Subcutaneous adipose tissue (tissue), 4 donors: ENCODE data around the gene SPI1. TPM values are rescaled to one million over a fixed set of nuclear protein-coding genes. Genes with fewer than 3 reads are reported as not detected.

ENCODE experiments used
- total RNA-seq, 4 donors: library from RNA; depleted of rRNA; stranded (reverse); fragments of >200 nt; gene quantifications; one replicate each; pipeline ENCODE4 v1.1.0, GENCODE V29; 2016
- TF ChIP-seq, protein P1 (sequence below): fragments of 450-650 bp; IDR thresholded peaks from one replicate; pipeline ENCODE4 v1.5.1; 2016; ENCODE audit warnings: low read depth, mild to moderate bottlenecking, control low read depth, antibody characterized with exemption, moderate library complexity

Gene SPI1
- total RNA-seq, 4 donors from 2014 or later: 20.3 to 92.3 (median 32.6) TPM

DNA sequence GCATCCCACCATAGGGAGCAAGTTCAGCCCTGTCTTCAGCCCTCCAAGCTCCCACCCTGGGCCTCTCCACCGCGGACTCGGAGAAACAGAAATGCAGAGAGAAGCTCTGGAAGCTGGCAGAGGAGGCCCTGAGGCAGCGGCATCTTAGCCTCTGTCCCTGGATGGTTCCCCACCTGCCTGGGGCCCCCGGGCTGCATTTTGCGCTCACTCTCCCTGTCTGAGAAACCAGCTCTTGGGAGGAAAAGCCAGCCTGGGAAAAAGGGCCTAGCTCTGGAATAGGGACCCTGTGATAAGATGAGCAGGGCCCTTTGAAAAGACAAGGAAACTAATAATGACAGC lies 12.0 kb upstream of the SPI1 start:
- TF ChIP-seq, protein P1, sequence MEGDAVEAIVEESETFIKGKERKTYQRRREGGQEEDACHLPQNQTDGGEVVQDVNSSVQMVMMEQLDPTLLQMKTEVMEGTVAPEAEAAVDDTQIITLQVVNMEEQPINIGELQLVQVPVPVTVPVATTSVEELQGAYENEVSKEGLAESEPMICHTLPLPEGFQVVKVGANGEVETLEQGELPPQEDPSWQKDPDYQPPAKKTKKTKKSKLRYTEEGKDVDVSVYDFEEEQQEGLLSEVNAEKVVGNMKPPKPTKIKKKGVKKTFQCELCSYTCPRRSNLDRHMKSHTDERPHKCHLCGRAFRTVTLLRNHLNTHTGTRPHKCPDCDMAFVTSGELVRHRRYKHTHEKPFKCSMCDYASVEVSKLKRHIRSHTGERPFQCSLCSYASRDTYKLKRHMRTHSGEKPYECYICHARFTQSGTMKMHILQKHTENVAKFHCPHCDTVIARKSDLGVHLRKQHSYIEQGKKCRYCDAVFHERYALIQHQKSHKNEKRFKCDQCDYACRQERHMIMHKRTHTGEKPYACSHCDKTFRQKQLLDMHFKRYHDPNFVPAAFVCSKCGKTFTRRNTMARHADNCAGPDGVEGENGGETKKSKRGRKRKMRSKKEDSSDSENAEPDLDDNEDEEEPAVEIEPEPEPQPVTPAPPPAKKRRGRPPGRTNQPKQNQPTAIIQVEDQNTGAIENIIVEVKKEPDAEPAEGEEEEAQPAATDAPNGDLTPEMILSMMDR: no peak

DNA sequence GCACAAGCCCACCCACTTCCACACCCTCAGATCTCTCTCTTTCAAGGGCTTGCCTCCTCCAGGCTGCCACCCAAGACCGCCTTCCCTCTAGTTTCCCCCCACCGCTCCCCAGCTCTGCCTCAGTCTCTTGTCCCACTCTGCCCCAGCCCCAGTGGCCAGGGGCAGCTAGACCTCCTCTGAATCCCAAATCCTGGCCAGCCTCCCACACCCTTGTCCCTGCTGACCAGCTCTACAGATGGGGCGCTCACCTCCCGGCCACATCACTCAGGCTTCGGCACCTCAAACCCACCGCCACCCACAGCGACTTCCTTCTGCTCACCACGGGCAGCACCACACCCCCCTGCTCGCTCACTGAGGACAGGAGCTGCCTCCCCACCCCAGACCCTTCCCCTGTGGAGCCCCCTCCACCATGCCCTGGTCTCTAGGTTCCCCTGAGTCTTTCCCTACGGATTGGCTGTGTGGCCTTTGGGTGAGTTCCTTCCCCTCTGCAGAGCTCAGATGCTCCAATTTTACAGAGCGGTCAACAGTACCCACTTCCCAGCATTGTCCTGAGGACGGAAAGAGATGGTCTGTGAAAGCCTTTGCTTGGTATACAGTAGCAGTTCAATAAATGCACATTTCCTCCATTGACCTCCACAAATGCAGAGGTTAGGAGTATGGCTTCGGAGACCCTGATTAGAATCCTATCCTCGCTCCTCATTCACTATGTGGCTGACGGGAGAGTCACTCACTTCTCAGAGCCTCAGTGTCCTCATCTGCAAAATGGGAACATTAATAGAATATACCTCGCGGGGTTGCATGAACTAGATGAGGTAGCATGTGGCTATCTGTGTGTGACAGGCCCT lies 11.5 kb upstream of the SPI1 start:
- TF ChIP-seq, protein P1: no peak

DNA sequence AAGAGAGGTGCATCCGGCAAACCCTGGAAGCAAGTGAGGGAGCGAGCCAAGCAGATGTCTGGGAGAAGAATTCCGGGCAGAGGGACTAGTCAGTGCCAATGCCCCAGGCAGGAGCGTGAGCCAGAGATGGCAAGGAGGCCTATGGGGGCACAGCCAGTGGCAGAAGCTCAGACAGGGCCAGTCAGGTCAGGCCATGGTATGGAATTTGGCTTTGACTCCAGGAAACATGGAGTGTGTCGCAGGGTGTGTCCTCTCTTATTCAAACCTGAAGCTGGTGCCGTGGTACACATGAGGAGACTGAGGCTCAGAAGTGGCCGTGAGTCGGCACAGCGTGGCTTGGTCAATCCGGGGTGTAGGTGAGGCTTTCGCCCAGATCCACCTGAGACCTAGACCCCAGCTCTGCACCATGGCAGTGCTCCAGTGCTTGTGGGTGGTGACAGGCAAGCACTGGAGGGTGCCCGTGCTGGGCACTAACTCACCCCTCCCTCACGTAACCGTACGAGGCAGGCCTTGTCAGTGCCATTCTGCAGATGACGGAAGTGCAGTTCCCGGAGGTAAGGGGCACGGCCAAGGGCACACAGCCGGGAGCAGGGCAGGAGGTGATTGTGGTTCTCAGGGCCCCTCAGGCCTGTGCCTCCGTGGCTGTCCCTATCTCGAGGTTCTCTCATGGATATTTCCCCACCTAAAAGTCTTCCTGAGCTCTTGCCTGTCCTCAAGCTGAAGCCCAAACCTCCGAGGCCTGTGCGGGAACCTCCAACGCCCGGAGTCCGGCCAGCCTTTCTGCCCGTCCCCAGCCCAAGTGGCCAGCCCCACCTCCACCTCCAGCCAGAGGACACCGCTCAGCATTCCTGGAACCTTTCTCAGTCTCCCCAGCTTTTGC lies 10.6 kb upstream of the SPI1 start:
- TF ChIP-seq, protein P1: no peak

DNA sequence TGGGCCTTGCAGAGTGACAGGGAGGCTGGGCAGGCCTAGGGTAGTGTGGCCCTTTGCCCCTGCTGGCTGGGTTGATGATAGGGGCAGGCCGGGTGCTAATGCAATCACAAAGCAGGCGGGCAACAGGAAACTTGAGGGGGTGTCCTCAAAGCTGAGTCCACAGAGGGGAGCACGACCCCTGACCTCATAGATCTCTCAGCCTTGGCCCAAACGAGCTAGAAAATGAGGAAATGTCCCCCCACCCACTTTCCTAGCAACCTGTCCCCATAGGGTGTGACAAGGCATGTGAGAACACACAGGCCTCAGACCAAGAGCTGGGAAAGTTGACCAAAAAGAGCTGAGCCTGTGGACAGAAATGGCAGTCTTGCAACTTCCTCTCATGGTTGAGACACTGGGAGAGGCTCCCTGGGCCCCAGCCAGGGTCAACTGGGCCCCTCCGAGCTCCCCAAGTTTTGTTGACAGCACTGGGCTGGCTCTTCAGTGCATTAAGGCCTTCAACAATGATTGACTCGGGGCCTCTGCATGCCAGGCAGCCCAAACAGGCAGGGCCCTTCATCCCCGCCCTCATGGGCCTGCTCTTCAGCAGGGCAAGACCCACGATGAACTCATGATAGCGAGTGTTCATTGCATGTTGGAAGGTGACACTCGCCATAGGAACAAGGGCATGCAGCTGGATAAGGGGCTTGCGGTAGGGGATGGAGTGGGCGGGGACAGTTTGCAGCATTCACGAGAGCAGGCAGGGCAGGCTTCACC lies 9.8 kb upstream of the SPI1 start:
- TF ChIP-seq, protein P1: no peak

DNA sequence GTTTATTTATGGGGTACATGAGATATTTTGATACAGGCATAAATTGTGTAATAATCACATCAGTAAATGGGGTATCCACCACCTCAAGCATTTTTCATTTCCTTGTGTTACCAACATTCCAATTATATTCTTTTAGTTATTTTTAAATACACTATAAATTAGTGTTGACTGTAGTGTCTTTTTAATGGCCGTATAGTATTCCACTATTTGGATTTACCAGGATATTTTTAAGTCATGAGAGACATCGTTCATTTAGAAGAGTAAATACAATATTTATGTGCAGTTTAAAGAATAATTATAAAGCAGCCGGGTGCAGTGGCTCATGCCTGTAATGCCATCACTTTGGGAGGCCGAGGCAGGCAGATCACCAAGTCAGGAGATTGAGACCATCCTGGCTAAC lies 6.2 kb upstream of the SPI1 start:
- TF ChIP-seq, protein P1: no peak

DNA sequence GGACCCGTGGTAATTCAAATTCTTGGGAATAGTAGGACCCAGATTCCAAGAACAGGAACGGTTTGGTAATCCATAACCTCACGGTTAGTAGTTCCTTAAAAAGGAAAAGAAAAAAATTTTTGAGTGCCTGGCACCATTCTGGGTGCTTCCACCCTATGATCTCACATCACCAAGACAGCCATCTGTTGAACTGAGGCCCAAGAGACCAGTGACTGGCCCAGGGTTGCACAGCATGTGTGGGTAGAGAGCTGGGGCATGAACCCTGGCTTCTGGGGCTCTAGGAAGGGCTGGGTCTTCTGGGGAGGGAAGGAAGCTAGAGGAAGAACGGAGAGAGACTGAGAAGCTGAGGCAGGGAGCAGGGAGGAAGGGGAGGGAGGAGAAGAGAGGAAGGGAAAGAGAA lies 4.7 kb upstream of the SPI1 start:
- TF ChIP-seq, protein P1: no peak

DNA sequence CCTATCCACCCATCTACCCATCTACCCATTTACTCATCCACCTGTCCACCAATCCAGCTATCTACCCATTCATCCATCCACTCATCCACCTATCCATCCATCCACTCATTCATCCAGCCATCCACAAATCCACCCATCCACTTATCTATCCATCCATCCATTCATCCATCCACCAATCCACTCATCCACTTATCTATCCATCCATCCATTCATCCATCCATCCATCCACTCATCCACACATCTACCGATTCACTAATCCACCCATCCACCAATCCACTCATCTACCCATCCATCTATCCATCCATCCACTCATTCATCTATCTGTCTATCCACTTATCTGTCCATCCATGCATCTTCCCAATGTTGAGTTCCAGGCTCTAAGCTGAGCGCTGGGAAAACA lies 1.7 kb upstream of the SPI1 start:
- TF ChIP-seq, protein P1: no peak
